ENCODE results near the gene ORC2. TPM values are rescaled to one million over a fixed set of nuclear protein-coding genes. Genes with fewer than 3 reads are reported as not detected.

The ORC2 gene
- polyA plus RNA-seq, 3 donors = 3.1 to 5.4 (median 3.9) TPM

DNA sequence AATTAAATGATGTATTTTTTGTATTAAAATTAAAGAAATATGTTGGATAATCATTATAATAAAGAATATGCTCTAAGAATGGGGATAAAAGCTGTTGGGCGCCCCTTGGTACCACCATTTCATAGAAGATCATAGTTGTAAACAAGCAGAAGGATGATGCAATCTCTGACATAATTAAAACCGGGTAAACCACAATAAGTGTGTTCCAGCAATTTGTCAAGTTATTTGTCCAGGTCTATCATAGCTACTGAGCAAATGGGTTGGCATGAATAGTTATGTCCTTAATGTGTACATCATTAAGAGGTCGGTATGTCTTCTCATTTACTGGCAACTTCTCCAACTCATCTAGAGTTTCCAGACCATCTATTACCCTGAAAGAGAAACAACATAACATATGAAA is 92.3 kb downstream of the ORC2 start:
- Histone ChIP-seq H3K27me3 (ENCODE audit: control insufficient read depth in 2 of 2, insufficient read depth in 2 of 2, low read length in 2 of 2) (no peaks in the 10 kb centered on the region), H2AFZ (ENCODE audit: insufficient read depth, low read depth, low read length, poor library complexity, severe bottlenecking) (no peak overlapping the region), H3K4me3 (replicated peaks in 1 of 3; ENCODE audit: low read depth in 2 of 3, low read length in 3 of 3) (no peak overlapping the region), H3K9ac (ENCODE audit: insufficient read depth, low read length, poor library complexity, severe bottlenecking) (no peak overlapping the region), H3K79me2 (ENCODE audit: insufficient read depth, low read length) (peaks cover 4% of the 10 kb centered on the region), H3K9me3 (replicated peaks in 1 of 2; ENCODE audit: control insufficient read depth in 1 of 2, insufficient read depth in 1 of 2, low read length in 2 of 2) (no peaks in the 10 kb centered on the region), H3K27ac (ENCODE audit: low read depth in 1 of 2, low read length in 2 of 2) (no peak overlapping the region), H3K4me1 (ENCODE audit: control insufficient read depth in 1 of 2, insufficient read depth in 2 of 2, low read length in 2 of 2) (peaks cover 12 to 13% of the 10 kb centered on the region in 2 donors), H3K4me2 (replicated peaks; ENCODE audit: extremely low read depth, low read length, poor library complexity, severe bottlenecking) (no peak overlapping the region), H4K20me1 (ENCODE audit: insufficient read depth, low read length) (no peaks in the 10 kb centered on the region), H3K36me3 (replicated peaks in 1 of 2; ENCODE audit: control insufficient read depth in 1 of 2, insufficient read depth in 2 of 2, low read length in 2 of 2) (peaks cover 31 to 40% of the 10 kb centered on the region in 2 donors)
- Mint-ChIP-seq H3K4me3 (no peak overlapping the region), H3K36me3 (peaks cover 28 to 34% of the 10 kb centered on the region in 2 donors), H3K9me3 (no peaks in the 10 kb centered on the region), H3K27ac (peak overlapping the region in 1 of 7 donors; percentile 6), H3K27me3 (ENCODE audit: low read depth in 3 of 3) (no peaks in the 10 kb centered on the region), H3K4me1 (peaks cover 19% of the 10 kb centered on the region)
- TF ChIP-seq, protein P1, sequence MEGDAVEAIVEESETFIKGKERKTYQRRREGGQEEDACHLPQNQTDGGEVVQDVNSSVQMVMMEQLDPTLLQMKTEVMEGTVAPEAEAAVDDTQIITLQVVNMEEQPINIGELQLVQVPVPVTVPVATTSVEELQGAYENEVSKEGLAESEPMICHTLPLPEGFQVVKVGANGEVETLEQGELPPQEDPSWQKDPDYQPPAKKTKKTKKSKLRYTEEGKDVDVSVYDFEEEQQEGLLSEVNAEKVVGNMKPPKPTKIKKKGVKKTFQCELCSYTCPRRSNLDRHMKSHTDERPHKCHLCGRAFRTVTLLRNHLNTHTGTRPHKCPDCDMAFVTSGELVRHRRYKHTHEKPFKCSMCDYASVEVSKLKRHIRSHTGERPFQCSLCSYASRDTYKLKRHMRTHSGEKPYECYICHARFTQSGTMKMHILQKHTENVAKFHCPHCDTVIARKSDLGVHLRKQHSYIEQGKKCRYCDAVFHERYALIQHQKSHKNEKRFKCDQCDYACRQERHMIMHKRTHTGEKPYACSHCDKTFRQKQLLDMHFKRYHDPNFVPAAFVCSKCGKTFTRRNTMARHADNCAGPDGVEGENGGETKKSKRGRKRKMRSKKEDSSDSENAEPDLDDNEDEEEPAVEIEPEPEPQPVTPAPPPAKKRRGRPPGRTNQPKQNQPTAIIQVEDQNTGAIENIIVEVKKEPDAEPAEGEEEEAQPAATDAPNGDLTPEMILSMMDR (IDR thresholded peaks at IDR 0.05) = no peak
- WGBS (ENCODE audit: insufficient coverage) = 100% methylated on average over 1 of the region's 3 CpGs
- intact Hi-C loops (cut with micrococcal nuclease) = no loop called here
- no peak for DNase-seq

DNA sequence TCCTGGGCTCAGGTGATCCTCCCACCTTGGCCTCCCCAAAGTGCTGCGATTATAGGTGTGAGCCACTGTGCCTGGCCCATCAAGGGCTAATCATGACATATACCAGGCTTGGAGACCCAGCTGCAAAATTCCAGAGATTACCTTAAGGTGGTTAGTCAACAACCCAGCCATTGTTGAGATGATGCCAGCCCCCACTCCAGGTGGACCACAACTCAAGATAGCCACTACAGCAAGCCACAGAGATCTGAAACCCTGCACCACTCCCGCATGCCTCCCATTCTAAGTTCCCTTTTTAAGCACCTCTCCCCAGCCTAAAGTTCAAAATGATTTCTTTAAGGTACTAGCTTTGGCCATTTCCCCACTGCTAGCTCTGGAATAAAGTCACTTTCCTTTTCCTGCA is 94.4 kb downstream of the ORC2 start:
- H3K27ac ChIP-seq (ENCODE audit: low read depth in 1 of 2, low read length in 2 of 2) = no peak overlapping the region
- H3K36me3 ChIP-seq (replicated peaks in 1 of 2; ENCODE audit: control insufficient read depth in 1 of 2, insufficient read depth in 2 of 2, low read length in 2 of 2) = peaks cover 19 to 22% of the 10 kb centered on the region in 2 donors
- no peaks in the 10 kb centered on the region for H3K27me3 ChIP-seq (ENCODE audit: control insufficient read depth in 2 of 2, insufficient read depth in 2 of 2, low read length in 2 of 2)
- peaks cover 7 to 18% of the 10 kb centered on the region in 2 donors for H3K36me3 Mint-ChIP-seq
- intact Hi-C loops (cut with micrococcal nuclease) = loop anchor here in 1 of 2 donors (10.0 kb wide), 1 partner anchor 234 kb away; no protein-coding TSS in a partner anchor
- no peaks in the 10 kb centered on the region for H3K9me3 ChIP-seq (replicated peaks in 1 of 2; ENCODE audit: control insufficient read depth in 1 of 2, insufficient read depth in 1 of 2, low read length in 2 of 2)
- H3K27me3 Mint-ChIP-seq (ENCODE audit: low read depth in 3 of 3) = no peaks in the 10 kb centered on the region
- H3K4me3 Mint-ChIP-seq = no peak overlapping the region
- peaks cover 22% of the 10 kb centered on the region for H3K79me2 ChIP-seq (ENCODE audit: insufficient read depth, low read length)
- WGBS (ENCODE audit: insufficient coverage) = 50% methylated on average over 2 of the region's 2 CpGs
- no peak overlapping the region for H3K4me3 ChIP-seq (replicated peaks in 1 of 3; ENCODE audit: low read depth in 2 of 3, low read length in 3 of 3)
- no peak overlapping the region for H3K9ac ChIP-seq (ENCODE audit: insufficient read depth, low read length, poor library complexity, severe bottlenecking)
- H3K4me1 Mint-ChIP-seq = peaks cover 26% of the 10 kb centered on the region
- peaks cover under 1% of the 10 kb centered on the region for H4K20me1 ChIP-seq (ENCODE audit: insufficient read depth, low read length)
- peak overlapping the region in 3 of 7 donors; percentile 48 to 79 (median 50) for H3K27ac Mint-ChIP-seq
- TF ChIP-seq, protein P1 (IDR thresholded peaks at IDR 0.05) = no peak
- peaks cover 19 to 28% of the 10 kb centered on the region in 2 donors for H3K4me1 ChIP-seq (ENCODE audit: control insufficient read depth in 1 of 2, insufficient read depth in 2 of 2, low read length in 2 of 2)
- no peak overlapping the region for H2AFZ ChIP-seq (ENCODE audit: insufficient read depth, low read depth, low read length, poor library complexity, severe bottlenecking)
- no peak overlapping the region for H3K4me2 ChIP-seq (replicated peaks; ENCODE audit: extremely low read depth, low read length, poor library complexity, severe bottlenecking)
- no peaks in the 10 kb centered on the region for H3K9me3 Mint-ChIP-seq
- no peak for DNase-seq
